GM21528 (cell line): ENCODE data around the gene ABCA6.

Source experiments
- ATAC-seq: cut with Tn5 transposase; IDR thresholded peaks from one replicate; pipeline ENCODE4 v1.9.1; 2021; ENCODE audit warnings: mild to moderate bottlenecking, moderate library complexity; ENCODE audit not compliant: unreplicated experiment, low FRiP score

The ABCA6 gene

GRCh38 chr17:69142175-69142802 lies 594 bp upstream of the ABCA6 start:
- ATAC-seq, result no peak

DNA sequence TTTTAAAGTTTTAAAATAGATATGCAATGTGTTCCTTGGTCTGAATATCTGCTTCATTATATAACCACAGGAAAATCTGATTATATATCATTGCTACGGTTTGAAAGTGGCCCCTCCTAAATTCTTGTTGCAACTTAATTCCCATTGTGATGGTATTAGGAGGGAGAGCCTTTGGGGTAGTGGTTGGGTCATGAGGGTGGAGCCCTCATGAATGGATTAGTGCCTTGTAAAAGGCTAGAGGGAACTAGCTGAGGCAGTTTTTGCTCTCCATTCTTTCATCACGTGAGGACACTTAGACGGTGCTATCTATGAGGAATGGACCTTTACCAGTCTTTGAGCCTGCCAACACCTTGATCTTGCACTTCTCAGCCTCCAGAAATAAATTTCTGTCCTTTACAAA lies 7.6 kb downstream of the ABCA6 start:
- ATAC-seq, result no peak

GRCh38 chr17:69130627-69131296 lies 10.9 kb downstream of the ABCA6 start:
- ATAC-seq, result no peak

DNA sequence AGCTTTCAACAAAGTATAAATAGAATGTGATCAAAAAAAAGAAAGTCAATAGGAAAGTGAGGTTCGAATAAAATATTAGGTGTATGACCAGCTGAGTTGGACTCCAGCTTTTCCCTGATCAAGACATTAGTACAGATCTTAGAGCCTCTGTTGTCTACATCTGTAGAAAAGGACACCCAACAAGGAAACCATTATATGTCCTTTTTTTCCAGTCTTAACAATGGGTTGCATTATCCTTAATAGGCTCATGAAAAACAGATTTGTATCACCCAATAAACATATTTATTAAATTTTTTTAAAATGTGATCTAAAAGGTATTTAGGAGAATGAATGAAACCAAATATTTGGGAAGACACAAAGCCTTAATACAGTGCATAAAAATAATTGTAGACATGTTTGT lies 18.1 kb downstream of the ABCA6 start:
- no peak for ATAC-seq

DNA sequence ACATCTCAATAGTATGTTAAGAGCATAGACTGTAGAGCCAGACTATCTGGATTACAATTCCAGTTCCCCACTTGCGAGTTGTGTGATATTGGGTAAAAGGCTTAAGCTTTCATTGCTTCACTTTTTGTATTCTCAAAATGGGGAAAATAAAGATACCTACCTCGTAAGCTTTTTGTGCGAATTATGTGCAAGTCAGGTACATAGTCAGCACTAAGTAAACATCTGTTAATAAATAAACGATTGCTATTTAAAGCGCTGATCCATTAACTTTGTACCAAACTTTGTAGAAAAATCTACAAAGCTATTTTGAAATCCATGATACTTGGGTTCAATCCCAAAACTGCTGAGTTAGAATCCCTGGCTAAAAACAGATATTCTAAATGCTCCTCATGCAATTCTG lies 19.6 kb downstream of the ABCA6 start:
- ATAC-seq, result no peak

DNA sequence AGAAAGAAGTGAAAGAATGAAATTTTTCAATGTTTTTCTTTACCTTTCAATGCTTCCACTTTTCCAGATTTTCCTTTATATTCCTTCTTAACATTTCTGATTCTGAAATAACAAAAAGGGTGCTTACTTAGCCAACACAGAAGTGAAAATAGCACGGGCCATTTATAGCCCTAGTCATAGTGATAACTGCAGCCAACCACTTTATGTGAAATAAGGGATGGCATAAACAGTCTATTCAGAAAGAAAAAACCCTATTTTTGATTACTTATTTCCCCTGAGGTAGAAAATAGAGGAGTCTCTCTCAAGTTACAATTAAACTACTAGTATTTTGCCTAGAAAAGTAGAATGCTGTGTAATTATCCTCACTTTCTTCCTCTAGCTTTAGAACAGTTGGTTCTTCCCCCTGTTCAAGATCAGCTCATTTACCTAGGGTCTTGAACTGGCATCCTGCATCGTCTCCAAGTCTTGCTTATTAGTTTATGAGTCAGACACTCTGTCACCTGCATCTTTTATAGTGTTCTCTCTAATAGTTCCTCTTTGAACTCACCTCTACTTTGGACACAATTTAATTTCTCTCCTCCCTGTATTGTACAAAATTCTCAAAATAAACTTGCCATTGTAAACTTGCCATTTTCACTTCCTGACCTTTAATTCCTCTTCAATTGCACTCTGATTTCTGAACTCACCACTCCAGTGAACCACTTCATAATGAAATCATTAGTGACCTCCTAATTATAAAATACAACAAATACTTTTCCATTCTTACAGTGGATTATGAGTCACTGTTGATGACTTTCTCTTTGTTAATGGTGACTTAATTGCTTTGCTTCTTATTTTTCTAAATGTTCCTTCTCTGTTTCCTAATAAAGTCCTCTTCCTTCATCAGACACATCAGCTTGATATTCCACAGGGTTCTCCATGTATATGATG lies 23.6 kb downstream of the ABCA6 start:
- peak; percentile 39 for ATAC-seq

DNA sequence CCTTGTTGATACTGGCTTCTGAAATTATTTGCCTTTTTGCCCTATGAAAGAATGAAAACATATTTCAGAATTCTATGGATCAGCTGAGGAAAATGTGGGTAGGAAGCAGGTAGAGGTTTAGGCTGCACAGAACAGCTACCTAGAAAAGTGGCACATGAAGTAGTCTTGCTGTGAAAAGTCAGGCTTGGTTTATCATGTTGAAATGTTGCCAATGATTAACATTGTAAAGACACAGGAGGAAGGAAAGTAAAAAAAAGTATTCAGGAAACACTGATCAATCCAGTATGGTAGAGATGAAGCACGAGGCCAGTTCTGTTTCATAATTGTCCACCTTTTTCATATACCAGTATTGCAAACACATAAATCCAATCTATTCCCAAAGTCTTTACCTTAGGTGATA lies 29.9 kb downstream of the ABCA6 start:
- ATAC-seq, result no peak

DNA sequence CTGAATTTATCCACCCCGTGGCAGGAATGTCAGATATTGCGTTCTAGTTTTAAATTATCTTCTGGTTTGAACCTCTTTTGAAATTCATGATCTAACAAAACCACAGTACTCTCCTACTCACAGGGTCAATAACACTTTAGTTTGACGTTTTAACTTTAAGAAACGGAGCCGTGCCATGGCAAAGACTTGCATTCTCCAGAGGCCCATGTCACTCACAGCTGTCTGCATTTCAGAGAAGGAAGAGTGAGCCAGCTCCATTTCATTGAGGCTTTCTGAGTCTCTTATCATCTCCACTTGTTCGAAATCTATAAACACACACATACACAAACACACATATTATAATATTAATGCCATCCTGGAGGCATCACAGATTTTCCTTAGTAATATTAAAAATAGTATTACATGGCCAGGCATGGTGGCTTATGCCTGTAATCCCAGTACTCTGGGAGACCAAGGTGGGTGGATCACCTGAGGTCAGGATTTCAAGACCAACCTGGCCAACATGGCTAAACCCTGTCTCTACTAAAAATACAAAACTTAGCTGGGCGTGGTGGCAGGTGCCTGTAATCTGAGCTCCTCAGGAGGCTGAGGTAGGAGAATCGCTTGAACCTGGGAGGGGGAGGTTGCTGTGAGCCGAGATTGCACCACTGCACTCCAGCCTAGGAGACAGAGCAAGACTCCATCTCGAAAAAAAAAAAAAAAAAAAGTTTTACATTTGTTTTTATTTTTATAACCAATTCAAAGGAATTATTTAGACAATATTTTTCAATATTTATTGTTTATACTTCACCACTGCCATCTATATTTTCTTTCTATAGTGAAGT lies 35.6 kb downstream of the ABCA6 start:
- ATAC-seq, result no peak

DNA sequence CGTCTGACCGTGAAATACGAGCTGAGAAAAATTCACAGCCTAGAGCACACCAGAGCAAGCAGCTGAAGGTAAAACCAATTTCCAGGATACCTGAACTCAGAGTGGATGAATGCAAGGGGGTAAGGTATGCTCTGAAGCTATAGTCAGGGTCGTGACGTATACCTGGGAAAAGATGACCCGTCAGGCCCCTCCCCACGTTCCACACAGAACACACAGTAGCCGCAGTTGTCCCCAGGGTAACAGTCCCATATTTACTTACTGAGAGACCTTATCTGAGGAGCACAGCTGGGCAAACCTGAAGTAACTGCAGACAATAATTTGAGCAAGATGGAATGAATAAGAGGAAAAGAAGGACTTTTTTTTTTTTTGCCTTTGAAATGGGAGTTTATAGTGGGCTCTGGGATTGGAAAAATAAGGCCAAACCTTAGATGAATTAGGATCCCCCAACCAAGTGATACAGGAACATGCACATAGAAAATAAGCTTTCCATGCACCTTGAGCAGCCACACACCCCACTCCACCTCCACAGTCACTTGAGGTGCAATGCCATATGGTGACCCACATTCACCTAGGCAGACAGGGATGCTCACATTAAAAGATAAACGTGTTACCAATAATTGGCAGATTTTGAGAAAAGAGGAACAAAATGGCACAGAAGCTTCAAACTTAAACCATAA lies 38.0 kb downstream of the ABCA6 start:
- no peak for ATAC-seq

DNA sequence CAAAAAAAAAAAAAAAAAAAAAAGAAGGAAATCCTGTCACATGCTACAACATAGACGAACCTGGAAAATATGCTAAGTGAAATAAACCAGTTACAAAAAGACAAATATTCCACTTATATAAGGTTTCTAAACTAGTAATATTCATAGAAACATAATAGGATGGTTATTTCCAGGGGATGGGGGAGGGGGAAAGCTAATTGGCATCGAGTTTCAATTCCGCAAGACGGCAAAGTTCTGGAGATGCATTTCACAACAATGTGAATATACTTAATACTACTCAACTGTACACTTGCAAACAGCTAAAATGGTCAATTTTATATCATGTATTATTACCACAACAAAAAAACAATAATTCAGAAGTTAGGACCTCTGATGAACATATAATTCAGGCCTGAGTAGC lies 43.1 kb downstream of the ABCA6 start:
- ATAC-seq, result no peak

DNA sequence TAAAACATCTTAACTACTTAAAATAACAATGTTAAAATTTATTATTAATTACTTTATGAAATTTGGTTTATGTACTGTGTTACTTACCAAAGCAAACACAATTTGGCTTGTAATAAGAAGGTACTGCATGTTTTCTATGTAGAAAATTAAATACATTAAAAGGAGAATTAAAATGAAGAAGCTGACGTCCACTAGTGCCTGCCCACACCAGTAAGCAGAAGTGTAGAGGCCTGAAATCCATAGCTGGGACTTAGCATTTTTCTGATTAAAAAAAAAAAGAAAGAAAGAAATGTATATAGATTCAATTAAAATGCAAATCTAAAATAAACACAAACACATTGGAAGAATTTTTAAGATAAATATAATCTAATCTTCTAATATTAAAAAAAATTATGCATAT lies 45.2 kb downstream of the ABCA6 start:
- ATAC-seq, result no peak

DNA sequence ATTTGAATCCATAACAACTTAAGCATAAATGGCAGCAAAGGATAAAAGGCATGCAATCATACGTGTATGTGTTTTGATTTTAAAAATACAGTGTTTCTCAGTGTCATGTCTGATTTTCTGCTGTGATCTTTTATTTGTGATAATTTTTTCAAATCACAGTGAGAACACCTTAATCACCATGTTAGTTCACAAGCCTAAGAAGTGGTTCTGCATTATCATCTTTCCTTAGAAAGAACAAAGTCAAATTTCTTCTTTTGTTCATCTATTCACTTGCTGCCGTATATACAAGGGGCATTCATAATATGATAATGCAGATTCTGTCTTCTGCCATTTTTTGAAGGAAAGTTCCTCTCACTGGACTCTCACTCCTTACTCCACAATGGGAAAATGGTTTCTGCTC lies 47.7 kb downstream of the ABCA6 start:
- ATAC-seq, result no peak

DNA sequence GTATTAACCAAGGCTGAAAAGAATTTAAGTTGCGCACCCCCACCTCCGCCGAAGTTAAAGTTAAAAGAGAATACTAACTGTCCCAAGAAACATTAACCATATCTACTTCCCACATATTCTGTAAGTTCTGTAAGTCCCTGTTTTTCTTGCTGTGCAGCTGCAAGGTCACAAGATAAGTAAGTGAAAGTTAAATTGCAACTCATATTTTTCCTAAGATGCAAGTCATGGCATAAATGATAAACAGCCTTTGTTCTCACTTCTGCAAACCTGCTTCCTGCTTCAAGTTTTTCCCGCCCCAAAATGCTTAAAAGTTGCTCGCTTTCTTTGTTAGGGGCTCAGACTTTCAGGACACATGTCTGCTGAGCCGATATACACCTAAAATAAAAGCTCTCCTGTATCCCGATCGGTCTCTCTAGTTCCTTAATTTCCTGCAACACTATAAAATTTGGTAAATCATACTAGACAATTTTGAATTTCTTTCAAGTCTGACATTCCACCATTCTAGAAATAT lies 48.4 kb downstream of the ABCA6 start:
- ATAC-seq, result no peak

DNA sequence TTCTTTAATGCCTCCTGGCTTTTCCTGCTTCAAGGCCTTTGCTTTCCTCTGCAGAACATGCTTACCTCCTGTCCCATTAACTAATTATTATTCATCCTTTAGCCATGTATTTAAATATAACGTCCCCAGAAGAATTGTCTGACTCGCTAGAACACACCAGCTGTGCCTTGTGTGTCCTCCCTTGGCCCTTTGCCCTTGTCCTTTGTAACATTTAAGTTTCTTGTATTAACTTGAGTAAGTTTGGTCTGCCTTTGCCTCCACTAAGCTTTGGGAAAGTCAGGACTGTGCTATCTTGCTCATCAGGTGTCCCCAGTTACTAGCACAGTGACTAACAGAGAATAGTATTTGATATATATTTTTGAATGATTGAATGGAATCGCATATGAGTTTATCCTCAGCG lies 51.3 kb downstream of the ABCA6 start:
- ATAC-seq, result no peak

- ATAC-seq, result no peak
Measured at GRCh38 chr17:69088643-69089200, 53.0 kb downstream of the ABCA6 start.

- no peak for ATAC-seq
Measured at GRCh38 chr17:69086641-69087040, 55.1 kb downstream of the ABCA6 start.

DNA sequence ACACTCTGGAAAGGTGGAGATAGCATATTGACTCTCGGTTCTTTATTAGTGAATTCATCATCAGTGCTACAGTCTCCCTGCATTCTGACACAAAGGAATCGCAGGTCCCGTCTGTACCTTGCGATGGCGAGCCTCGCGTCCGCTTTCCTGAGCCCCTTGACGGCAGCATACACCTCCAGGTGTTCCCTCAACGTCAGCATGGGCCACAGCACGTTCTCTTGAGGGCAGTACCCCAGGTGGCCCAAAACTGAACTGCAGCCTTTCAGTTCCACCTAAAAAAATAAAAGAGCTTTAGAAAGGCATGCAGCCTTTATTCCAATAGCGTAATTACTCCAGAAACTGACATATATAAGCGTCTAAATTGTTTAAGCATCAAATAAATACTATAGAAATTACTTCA lies 56.8 kb downstream of the ABCA6 start:
- no peak for ATAC-seq

DNA sequence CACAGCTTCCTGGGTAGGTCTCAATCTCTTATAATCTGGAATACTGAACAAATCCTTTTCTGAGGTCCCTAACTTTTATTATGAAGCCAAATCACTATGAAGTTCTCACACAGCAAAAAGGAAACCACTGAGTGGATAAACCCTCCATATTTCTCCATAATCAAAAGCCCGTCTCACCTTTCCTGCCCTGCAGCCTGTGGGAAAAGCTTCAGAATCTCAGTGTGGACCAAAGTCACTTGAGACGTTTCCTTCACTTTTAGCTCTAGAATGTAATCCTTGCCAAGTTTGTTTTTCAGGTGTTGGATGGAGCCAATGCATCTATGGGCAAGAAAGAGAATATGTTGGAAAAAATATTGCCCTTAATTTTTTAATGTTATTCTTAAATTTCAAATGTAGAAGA lies 59.0 kb downstream of the ABCA6 start:
- ATAC-seq, result no peak

DNA sequence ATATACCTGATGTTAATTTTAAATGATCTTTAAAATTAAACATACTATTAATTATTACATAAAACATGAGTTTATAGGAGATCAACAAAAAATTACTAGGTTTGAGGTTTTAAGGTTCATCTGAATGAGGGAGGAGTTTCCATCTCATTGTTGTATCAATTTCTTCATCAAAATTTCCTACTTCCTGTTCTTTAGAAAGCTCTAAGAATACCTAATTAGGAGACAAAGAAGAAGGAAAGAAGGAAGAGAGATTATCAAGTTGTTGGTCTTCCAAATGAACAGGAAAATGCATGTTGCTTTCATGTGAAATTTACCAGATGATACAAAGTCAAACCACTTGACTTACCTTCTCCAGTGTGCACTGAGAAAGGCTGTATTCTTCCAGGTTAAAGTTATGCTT lies 62.8 kb downstream of the ABCA6 start:
- ATAC-seq, result no peak

- ATAC-seq, result no peak
Measured at GRCh38 chr17:69075823-69076222, 65.9 kb downstream of the ABCA6 start.
